OCI-LY3 (cell line): ENCODE results near the gene PXDN.

Experiments used
- CTCF ChIP-seq: fragments of 200-600, 300-600 bp; sonication (generic); IDR thresholded peaks from 2 replicates; pipeline ENCODE4 v1.5.1; 2014; ENCODE audit warnings: antibody characterized with exemption, low read length, low read depth
- EZH2phosphoT487 ChIP-seq: fragments of 200-600 bp; shearing (Covaris generic); IDR thresholded peaks from 2 replicates; pipeline ENCODE4 v1.6.1; 2018; ENCODE audit warnings: antibody characterized with exemption, mixed run types, low read depth

- no peak for TF ChIP-seq CTCF
- no peak for TF ChIP-seq EZH2phosphoT487
Observed at GRCh38 chr2:1581965-1582625, 162.2 kb downstream of the PXDN start.
